A549 (cell line): ENCODE measurements around the gene BMI1. TPM values are rescaled to one million over a fixed set of nuclear protein-coding genes. Genes with fewer than 3 reads are reported as not detected.

Experiments used
- ATAC-seq, 2 experiments: fragments of 200-7000 bp in 1 of 2; fragments of >200 bp in 1 of 2; cut with Nextera tagmentation in 1 of 2; cut with Tn5 transposase in 1 of 2; 3 replicates each; pipeline versions ENCODE4 v1.8.0 to v1.9.1; 2018 to 2020; ENCODE audit warnings: mild to moderate bottlenecking in 1 of 2, moderate library complexity in 1 of 2
- CTCF ChIA-PET: fragments of 300-600 bp; sonication (Branson Sonifier 250); formaldehyde crosslinking; extraction: SDS; loops from one replicate; lab custom pipeline; 2021; ENCODE audit warnings: antibody characterized with exemption, inconsistent platforms; lab: Yijun Ruan, JAX
- POLR2A ChIA-PET: fragments of 350-600 bp; formaldehyde crosslinking; extraction: SDS; loops from one replicate; lab custom pipeline; 2021; ENCODE audit warnings: antibody characterized with exemption, inconsistent platforms; lab: Yijun Ruan, JAX
- DNase-seq, 2 experiments: peaks; one replicate each; pipeline versions ENCODE4 v3.0.0 to v3.0.0-alpha.2; 2011 to 2016; ENCODE audit warnings: low read depth in 1 of 2, low spot score in 1 of 2
- FAIRE-seq: peaks from 2 replicates; lab custom pipeline; 2011; peaks lifted over from hg19 to GRCh38; lab: Jason Lieb, UNC
- H3K27ac ChIP-seq, 2 experiments: fragments of >200 bp; sonication (Bioruptor Twin); formaldehyde crosslinking; 3 replicates each; pipeline ENCODE4 v1.5.1; 2016 to 2017
- H3K4me1 ChIP-seq: fragments of >200 bp; sonication (Bioruptor Twin); formaldehyde crosslinking; 3 replicates; pipeline ENCODE4 v1.6.1; 2016
- H3K4me2 ChIP-seq: fragments of >200 bp; sonication (Bioruptor Twin); formaldehyde crosslinking; 3 replicates; pipeline ENCODE4 v1.6.1; 2016
- H3K4me3 ChIP-seq: fragments of >200 bp; sonication (Bioruptor Twin); formaldehyde crosslinking; 3 replicates; pipeline ENCODE4 v1.5.1; 2016
- H3K9me3 ChIP-seq: fragments of >200 bp; sonication (Bioruptor Twin); formaldehyde crosslinking; 3 replicates; pipeline ENCODE4 v1.6.1; 2016
- BCL3 ChIP-seq: fragments of >200 bp; sonication (Bioruptor Twin); formaldehyde crosslinking; IDR thresholded peaks from 3 replicates; pipeline ENCODE4 v1.6.1; 2016
- CBX2 ChIP-seq: fragments of 200-600 bp; sonication (generic); IDR thresholded peaks from 2 replicates; pipeline ENCODE4 v1.6.1; 2016; ENCODE audit warnings: low read depth, mild to moderate bottlenecking, borderline replicate concordance
- CEBPB ChIP-seq, 2 experiments: fragments of >200 bp in 1 of 2; sonication (Bioruptor Twin) in 1 of 2; formaldehyde crosslinking in 1 of 2; IDR thresholded peaks; 2 replicates each; pipeline ENCODE4 v1.6.1; 2012 to 2016
- CHD4 ChIP-seq: fragments of 200-600 bp; sonication (generic); IDR thresholded peaks from 2 replicates; pipeline ENCODE4 v1.6.1; 2016; ENCODE audit warnings: antibody characterized with exemption, mild to moderate bottlenecking, borderline replicate concordance
- E2F6 ChIP-seq: IDR thresholded peaks from 2 replicates; pipeline ENCODE4 v1.6.1; 2012; ENCODE audit warnings: low read depth, borderline replicate concordance
- EHF ChIP-seq: fragments of 250-450 bp; sonication (Bioruptor Pico); IDR thresholded peaks from 2 replicates; pipeline ENCODE4 v1.5.0; 2020; ENCODE audit warnings: mild to moderate bottlenecking
- EHMT2 ChIP-seq: fragments of 200-600 bp; sonication (generic); IDR thresholded peaks from 2 replicates; pipeline ENCODE4 v1.6.1; 2016; ENCODE audit warnings: antibody characterized with exemption, low read depth, mild to moderate bottlenecking, moderate library complexity
- ESRRA ChIP-seq: fragments of 150-350 bp; IDR thresholded peaks from 2 replicates; pipeline ENCODE4 v1.6.1; 2014; ENCODE audit warnings: mild to moderate bottlenecking, low read length, borderline replicate concordance
- GATA3 ChIP-seq: IDR thresholded peaks from 2 replicates; pipeline ENCODE4 v1.6.1; 2012; ENCODE audit warnings: borderline replicate concordance
- HOXB13 ChIP-seq: fragments of 250-450 bp; sonication (Bioruptor Pico); IDR thresholded peaks from 2 replicates; pipeline ENCODE4 v1.5.0; 2020; ENCODE audit warnings: low read depth, mild to moderate bottlenecking, moderate library complexity
- JUNB ChIP-seq: fragments of >200 bp; sonication (Bioruptor Twin); formaldehyde crosslinking; IDR thresholded peaks from 2 replicates; pipeline ENCODE4 v1.6.1; 2016
- KDM1A ChIP-seq: fragments of 200-600 bp; sonication (generic); IDR thresholded peaks from 2 replicates; pipeline ENCODE4 v1.6.1; 2016; ENCODE audit warnings: low read depth, mild to moderate bottlenecking
- NFE2L2 ChIP-seq: fragments of 150-350 bp; conservative IDR thresholded peaks from 2 replicates; pipeline ENCODE4 v1.6.1; 2014; ENCODE audit warnings: low read length
- PBX3 ChIP-seq: IDR thresholded peaks from 2 replicates; pipeline ENCODE4 v1.6.1; 2012
- SMC3 ChIP-seq: fragments of >200 bp; sonication (Bioruptor Twin); formaldehyde crosslinking; IDR thresholded peaks from 3 replicates; pipeline ENCODE4 v1.6.1; 2018; ENCODE audit warnings: inconsistent platforms
- TFCP2L1 ChIP-seq: fragments of 250-450 bp; sonication (Bioruptor Pico); IDR thresholded peaks from 2 replicates; pipeline ENCODE4 v1.5.0; 2021; ENCODE audit warnings: mild to moderate bottlenecking
- TP53 ChIP-seq: fragments of 250-450 bp; sonication (Bioruptor Pico); IDR thresholded peaks from 2 replicates; pipeline ENCODE4 v1.5.0; 2021; ENCODE audit warnings: mild to moderate bottlenecking, moderate library complexity
- USF2 ChIP-seq: fragments of 450-650 bp; IDR thresholded peaks from 2 replicates; pipeline ENCODE4 v1.6.1; 2014; ENCODE audit warnings: antibody characterized with exemption
- ZC3H11A ChIP-seq: fragments of 450-650 bp; IDR thresholded peaks from 2 replicates; pipeline ENCODE4 v1.6.1; 2014; ENCODE audit warnings: antibody characterized with exemption, mild to moderate bottlenecking
- ZFP36 ChIP-seq: fragments of 450-650 bp; IDR thresholded peaks from 2 replicates; pipeline ENCODE4 v1.6.1; 2014; ENCODE audit warnings: borderline replicate concordance; ENCODE audit not compliant: partially characterized antibody
- ZNF302 ChIP-seq: fragments of 250-450 bp; sonication (Bioruptor Pico); IDR thresholded peaks from 2 replicates; pipeline ENCODE4 v1.9.0; 2021; ENCODE audit warnings: inconsistent platforms, mild to moderate bottlenecking, moderate library complexity
- ZSCAN20 ChIP-seq: fragments of 250-450 bp; sonication (Bioruptor Pico); IDR thresholded peaks from 2 replicates; pipeline ENCODE4 v1.8.0; 2022; ENCODE audit warnings: mild to moderate bottlenecking, moderate library complexity
- WGBS: methylation state at CpG from one replicate; pipeline ENCODE4 v1.1.6; 2017; ENCODE audit errors: missing lambda C conversion rate; 5-methylcytosine and 5-hydroxymethylcytosine counted together
- polyA plus RNA-seq, 4 experiments: library from polyadenylated mRNA; depleted of rRNA in 3 of 4; stranded (reverse); fragments of >200 nt; fragmentation: RNase III in 1 of 4; extraction: RNeasy Plus Mini Kit Qiagen cat#74134 plus additional on column Dnase treatment in 1 of 4; gene quantifications; 2 replicates in 3 of 4; 3 replicates in 1 of 4; pipeline ENCODE4 v1.2.3, GENCODE V29; 2011 to 2017

The BMI1 gene
- polyA plus RNA-seq, 2 of the 4 experiments (the other 2 are of a cell fraction): 44.4 to 77.3 TPM

GRCh38 chr10:22365233-22365632 is 44.3 kb downstream of the BMI1 start (continued):
- no peak for TF ChIP-seq PBX3

- H3K9me3 ChIP-seq: no peaks in the 10 kb centered on the region
- POLR2A ChIA-PET: no interaction called here
- no peak overlapping the region for H3K4me3 ChIP-seq
- FAIRE-seq (no peak), ATAC-seq (no peak), DNase-seq (no peak)
- WGBS: 66% methylated on average over 4 of the region's 4 CpGs
- H3K4me2 ChIP-seq: no peak overlapping the region
- H3K4me1 ChIP-seq: no peaks in the 10 kb centered on the region
- CTCF ChIA-PET: interaction anchor here (1.0 kb wide), 1 partner anchor 25 kb away, joined by 3 read pairs; no protein-coding TSS in a partner anchor
- TF ChIP-seq BCL3 (no peak), JUNB (no peak), NFE2L2 (peak; percentile 62)
- H3K27ac ChIP-seq: no peak overlapping the region
Observed at GRCh38 chr10:22365644-22366434, 44.9 kb downstream of the BMI1 start.

GRCh38 chr10:22366435-22366703 is 45.5 kb downstream of the BMI1 start:
- no peaks in the 10 kb centered on the region for H3K4me1 ChIP-seq
- no peak for DNase-seq
- no peak for FAIRE-seq
- TF ChIP-seq USF2: no peak
- no peak for TF ChIP-seq E2F6
- TF ChIP-seq ZSCAN20 (CRISPR knock-in tag): no peak
- TF ChIP-seq ZC3H11A: no peak
- TF ChIP-seq PBX3: no peak
- no peak for TF ChIP-seq CHD4
- no peak for TF ChIP-seq EHF (CRISPR knock-in tag)
- TF ChIP-seq JUNB: no peak
- no peak for TF ChIP-seq EHMT2
- TF ChIP-seq CBX2: no peak
- TF ChIP-seq TFCP2L1: no peak
- TF ChIP-seq TP53: no peak
- no peak for TF ChIP-seq ZNF302 (CRISPR knock-in tag)
- TF ChIP-seq SMC3: no peak
- TF ChIP-seq ESRRA: no peak
- no peak for TF ChIP-seq ZFP36
- no peak for TF ChIP-seq HOXB13 (CRISPR knock-in tag)
- TF ChIP-seq GATA3: no peak
- no peak for TF ChIP-seq CEBPB (IDR thresholded peaks at IDR 0.05)
- no peak for TF ChIP-seq KDM1A
- H3K4me3 ChIP-seq: no peak overlapping the region
- no peak overlapping the region for H3K27ac ChIP-seq
- ATAC-seq: no peak
- no peaks in the 10 kb centered on the region for H3K9me3 ChIP-seq
- H3K4me2 ChIP-seq: no peak overlapping the region
- ChIA-PET CTCF (no interaction called here), POLR2A (no interaction called here)
